ENCODE results near the gene MAB21L3.

- TF ChIP-seq POLR2A (IDR thresholded peaks at IDR 0.05; ENCODE audit: low read depth, low read length), result no peak
- TF ChIP-seq TAF1 (IDR thresholded peaks at IDR 0.05; ENCODE audit: low read depth, low read length), result no peak
- TF ChIP-seq POLR2AphosphoS5 (IDR thresholded peaks at IDR 0.05; ENCODE audit: low read depth, low read length), result no peak
- no peak for TF ChIP-seq SPI1 (IDR thresholded peaks at IDR 0.05; ENCODE audit: low read depth, low read length)
- TF ChIP-seq PAX5 (IDR thresholded peaks at IDR 0.05; ENCODE audit: insufficient read depth, low read length, severe bottlenecking), result no peak
- no peak for TF ChIP-seq POU2F2 (IDR thresholded peaks at IDR 0.05; ENCODE audit: low read depth, low read length)
These were observed 11.8 kb upstream of the MAB21L3 start for GRCh38 chr1:116099379-116099778.
